Measurements from ENCODE around the gene SPOCK1.

DNA sequence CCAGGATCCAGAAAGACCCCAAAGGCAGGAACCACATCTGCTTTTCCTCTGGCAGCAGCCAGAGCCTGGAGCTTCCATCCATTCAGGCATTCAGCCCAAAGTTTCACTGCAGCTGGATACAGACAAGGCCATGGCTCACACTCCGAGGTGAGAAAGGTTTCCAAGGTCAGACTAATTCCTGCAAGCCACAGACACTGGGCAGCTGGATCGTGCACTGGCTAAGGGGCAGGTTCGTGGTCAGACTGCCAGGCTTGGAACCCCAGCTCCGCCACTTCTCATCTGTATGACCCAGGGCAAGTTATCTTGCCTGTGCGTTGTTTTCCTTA lies 36.9 kb downstream of the SPOCK1 start:
- TF ChIP-seq, protein P1, sequence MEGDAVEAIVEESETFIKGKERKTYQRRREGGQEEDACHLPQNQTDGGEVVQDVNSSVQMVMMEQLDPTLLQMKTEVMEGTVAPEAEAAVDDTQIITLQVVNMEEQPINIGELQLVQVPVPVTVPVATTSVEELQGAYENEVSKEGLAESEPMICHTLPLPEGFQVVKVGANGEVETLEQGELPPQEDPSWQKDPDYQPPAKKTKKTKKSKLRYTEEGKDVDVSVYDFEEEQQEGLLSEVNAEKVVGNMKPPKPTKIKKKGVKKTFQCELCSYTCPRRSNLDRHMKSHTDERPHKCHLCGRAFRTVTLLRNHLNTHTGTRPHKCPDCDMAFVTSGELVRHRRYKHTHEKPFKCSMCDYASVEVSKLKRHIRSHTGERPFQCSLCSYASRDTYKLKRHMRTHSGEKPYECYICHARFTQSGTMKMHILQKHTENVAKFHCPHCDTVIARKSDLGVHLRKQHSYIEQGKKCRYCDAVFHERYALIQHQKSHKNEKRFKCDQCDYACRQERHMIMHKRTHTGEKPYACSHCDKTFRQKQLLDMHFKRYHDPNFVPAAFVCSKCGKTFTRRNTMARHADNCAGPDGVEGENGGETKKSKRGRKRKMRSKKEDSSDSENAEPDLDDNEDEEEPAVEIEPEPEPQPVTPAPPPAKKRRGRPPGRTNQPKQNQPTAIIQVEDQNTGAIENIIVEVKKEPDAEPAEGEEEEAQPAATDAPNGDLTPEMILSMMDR (IDR thresholded peaks at IDR 0.05; ENCODE audit: insufficient read depth, low read length), result no peak
- no peak for TF ChIP-seq GABPA (IDR thresholded peaks at IDR 0.05; ENCODE audit: low read depth)

Measured in HL-60 (cell line).